Nucleus accumbens (tissue), 56 donors: ENCODE measurements around the gene ADORA2A.

Source experiments
- DNase-seq, 56 donors: peaks; one replicate each; lab custom pipeline; 2025; lab: John Stamatoyannopoulos, UW

ADORA2A gene

DNA sequence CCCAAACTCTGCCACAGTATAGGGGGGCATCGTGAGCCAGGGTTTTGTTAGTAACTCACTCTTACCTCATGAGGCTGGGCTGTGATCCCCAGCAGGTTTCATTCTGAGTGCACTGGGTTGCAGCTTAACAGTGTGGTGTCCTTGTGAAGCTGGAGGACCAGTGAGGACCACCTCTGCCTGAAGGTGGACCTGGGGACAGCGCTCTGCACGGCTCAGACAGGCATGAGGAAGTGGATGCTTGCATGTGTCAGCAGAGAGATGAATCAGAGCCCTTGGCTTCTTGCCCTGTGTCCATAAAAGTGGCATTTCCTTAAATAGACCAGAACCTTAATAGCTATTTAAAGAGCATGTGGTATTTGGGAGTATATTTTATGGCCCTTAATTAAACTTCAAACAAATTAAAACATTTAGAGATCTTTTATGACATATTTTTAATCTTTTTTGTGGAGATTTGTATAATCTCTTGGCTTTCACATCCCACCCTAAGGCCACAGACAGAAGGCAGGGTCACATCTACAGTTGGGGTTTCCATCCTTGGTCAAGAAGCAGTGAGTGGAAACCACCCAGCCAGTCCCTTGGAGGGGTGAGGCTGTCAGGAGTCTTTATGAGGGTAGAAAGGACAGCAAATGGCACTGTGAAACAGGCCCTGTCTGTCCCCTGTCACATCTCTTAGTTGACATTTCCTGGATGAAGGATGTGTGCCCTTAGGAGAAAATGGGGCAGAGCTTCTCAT lies 24.8 kb upstream of the ADORA2A start:
- DNase-seq, result peak in 2 of 56 donors; percentile 11 to 34

DNA sequence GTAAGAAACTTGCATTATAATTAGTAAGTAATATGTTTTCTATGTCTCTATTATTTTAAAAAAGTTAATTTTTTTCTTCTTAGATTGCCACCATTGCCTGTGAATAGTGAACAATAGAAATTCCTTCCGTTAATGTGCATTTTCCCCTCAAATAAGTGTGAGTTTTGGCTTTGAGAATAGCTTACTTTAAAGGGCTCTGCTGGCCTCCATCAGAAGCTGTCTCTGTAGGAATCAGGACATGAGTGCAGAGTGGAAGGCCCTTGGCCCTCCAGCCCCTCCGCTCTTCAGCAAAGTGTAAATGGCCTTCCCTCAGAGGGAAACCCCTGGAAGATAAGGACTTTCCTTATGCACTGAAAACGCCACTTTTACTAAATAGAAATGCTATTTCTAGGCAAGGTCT lies 24.1 kb upstream of the ADORA2A start:
- DNase-seq, result no peak

DNA sequence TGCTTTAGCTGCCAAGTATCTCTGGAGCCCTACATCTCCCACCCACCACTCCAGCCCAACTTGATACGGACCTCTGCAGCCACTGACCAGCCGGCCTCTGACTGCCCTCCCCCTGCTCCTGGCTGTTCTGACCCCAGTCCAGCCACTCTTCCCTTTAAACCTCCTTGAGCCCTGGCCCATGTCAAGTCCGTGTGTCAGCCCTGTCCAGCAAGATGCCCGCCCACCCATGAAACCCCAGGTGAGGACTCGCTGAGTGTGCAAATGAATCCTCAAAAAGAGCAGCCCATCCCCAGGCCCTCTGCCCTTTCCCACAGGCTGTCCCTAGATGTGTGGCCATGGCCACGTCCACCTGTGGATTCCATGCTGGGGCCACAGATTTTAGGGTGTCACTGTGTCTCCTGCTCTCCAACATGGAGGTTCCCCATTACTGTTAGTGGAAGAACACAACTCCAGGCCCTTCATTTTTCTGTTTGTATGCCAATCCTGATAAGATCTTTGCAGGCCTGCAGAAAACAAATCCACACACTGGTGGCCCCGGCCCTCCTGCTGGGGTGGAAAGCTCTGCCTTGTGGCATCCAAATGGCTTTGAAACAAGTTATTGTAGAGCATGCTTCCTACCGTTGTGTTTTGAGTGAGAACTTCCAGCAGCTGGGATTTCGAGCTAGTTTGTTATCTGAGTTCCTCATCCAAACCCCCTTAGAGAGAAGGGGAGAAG lies 22.7 kb upstream of the ADORA2A start:
- no peak for DNase-seq

GRCh38 chr22:24405631-24406321 lies 21.6 kb upstream of the ADORA2A start:
- DNase-seq, result no peak

DNA sequence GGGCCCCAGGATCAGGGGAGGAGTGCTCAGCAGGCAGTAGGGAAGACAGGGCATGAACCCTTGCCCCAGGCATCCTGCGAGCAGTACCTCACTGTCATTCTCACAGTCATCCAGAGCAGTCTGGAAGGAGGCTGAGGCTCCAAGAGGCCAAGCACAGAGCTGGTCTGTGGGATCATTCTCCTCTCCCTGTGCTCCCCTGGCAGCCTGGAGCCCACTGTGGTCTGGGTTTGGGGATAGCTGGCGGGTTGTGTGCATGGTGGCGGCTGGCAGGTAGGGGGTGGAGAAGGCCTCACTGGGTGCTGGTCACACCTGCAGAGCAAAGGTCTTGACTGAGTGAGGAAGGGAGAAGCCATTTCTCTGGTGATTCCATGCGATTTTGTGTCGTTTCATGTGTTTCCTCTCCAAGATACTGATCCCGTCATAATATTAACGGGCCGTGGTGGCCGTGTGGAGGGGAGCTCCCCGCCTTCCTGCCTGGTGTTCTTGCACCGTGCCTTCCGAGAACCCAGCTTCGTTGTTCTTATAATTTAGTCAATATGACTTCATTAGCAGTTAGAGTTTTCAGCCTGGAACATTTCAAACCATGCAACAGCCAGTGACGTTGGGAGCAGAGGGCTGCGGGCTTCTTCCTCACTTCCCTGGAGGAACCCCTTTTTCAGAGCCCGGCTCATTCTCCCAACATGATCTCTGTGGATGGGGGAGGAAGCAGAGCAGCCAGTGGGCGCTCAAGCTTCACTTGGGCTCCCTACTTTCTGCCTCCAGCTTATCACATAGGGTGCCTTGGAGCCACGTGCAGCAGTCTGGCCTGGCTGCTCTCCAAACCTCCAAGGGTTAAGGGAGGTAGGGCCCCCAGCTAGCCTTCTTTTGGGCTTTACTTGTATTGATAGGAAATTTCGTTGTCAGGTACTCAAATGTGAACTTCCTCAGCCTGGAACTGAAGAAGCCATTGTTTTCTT lies 20.8 kb upstream of the ADORA2A start:
- DNase-seq, result no peak

DNA sequence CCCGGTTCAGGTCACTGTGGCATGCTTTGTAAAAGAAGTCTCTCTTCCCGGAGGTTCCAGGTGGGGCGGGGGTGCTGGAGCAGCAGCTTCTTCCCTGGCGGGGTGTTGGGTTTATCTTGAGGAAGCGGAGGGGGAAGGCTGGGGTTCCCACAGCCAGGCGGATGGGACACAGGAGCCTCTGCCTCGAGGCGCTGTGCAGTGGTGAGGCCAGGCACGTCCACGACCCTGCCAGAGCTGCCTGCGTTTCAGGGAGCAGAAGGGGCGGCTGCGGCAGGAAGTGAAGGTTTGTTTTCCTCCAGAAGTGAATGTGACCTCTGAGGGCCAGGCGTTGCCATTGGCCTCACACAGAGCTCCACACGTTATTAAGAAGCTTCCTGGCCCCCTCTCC lies 20.1 kb upstream of the ADORA2A start:
- no peak for DNase-seq

- no peak for DNase-seq
Observed at GRCh38 chr22:24407884-24408283, 19.5 kb upstream of the ADORA2A start.

GRCh38 chr22:24408630-24409029 lies 18.8 kb upstream of the ADORA2A start:
- DNase-seq, result no peak

DNA sequence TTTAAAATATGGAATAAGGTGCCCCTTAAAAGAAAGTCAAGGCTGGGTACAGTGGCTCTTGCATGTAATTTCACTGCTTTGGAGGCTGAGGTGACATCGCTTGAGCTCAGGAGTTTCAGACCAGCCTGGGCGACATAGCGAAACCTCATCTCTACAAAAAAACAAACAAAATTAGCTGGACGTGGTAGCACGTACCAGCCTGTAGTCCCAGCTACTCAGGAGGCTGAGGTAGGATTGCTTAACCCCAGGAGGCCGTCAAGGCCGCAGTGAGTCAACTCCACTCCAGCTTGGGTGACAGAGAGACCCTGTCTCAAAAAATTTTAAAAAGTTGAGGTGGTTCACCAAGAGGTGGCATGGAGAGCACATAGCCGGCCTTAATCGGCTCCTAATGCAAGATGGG lies 17.7 kb upstream of the ADORA2A start:
- DNase-seq, result no peak

GRCh38 chr22:24410110-24410856 lies 17.1 kb upstream of the ADORA2A start:
- no peak for DNase-seq

GRCh38 chr22:24411256-24412004 lies 16.0 kb upstream of the ADORA2A start:
- DNase-seq, result no peak

- DNase-seq, result no peak
Observed at GRCh38 chr22:24412274-24412673, 15.1 kb upstream of the ADORA2A start.

DNA sequence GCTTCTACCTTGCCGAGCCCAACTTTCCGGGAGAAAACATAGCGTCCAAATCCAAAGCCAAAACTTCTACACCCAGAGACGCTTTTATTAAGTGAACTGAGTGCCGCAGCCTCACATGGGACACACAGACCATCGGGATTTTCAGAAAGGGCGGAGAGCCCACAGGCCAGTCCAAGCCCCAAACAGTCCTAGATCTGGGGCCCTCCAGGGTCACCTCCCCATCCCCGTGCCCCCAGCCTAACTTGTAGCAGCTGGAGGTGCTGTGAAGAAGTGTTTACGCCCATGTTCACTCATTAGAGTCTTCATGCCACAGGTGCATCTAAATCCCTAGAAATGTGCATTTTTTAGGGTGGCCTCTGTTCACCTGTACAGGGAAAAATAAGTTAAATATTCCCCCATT lies 14.1 kb upstream of the ADORA2A start:
- DNase-seq, result no peak

DNA sequence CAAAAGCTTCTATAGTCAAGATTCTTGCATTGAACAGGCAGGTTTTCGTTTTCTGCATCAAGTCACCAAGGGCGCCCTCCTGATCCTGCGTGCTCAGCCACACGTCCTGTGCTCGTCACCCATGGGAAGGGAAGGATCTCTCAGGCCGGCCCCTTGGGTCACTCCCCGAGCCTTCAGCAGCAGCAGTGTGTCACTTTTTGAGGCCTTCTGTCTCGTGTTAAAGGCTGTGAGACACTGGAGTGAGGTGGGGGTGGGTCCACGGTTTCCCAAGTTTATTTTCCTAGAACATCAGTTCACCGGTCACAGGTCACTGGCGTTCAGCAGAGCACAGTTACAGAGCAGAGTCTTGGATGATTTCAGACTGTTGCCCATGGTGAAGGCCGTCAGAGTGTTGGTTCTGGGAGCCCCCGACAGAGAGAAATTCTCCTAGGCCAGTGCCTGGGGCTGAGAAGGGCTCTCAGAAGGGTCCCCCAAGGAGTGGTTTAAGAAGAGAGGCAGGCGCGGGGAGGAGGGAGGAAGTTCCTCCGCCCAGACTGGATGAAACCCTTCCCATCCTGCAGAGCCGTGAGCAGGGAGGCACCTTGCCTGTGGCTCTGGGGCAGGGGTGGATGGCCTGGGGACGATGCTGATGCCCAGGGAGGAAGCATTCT lies 13.5 kb upstream of the ADORA2A start:
- DNase-seq, result no peak

GRCh38 chr22:24414523-24414922 lies 12.9 kb upstream of the ADORA2A start:
- DNase-seq, result no peak

GRCh38 chr22:24414984-24415945 lies 12.1 kb upstream of the ADORA2A start:
- DNase-seq, result no peak

DNA sequence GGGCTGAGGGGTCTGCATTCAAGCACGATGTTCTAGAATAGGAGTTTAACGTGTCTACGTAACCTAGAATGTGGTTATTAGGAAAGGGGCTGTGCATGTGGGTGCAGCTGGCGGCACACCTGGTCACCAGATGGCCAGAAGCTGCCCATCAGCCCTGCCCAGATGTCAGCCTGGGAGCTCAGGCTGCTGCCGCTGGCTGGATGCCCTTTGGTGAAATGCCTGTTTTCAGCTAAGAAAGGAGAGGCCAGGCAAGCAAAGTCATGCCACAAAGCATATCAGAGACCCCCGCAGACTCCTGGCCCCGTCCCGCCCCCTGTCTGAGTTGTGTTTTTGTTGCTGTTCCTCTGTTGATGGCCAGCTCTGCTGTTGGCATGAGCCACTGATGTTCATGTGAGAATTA lies 11.3 kb upstream of the ADORA2A start:
- no peak for DNase-seq
